ENCODE data around the gene SETDB1.

DNA sequence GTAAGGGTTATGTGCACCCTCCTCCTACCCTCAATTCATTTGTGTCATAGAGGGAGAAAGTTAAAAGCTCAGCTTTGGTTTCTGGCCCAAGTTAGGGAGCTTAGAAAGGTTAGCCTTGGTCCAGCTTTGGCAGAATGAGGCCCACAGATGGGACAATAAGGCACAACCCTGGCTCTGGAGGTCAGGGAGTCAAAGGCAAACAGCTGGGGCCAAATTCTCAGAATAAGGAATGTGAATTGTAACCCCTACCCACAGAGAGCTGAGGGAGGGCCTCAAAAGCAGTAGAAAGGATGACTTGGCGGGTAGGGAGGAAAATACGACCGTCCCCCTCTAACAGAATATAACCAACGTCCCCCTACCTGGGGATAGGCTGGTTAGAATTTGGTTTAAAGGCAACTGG lies 39.4 kb downstream of the SETDB1 start:
- TF ChIP-seq BRCA1 (IDR thresholded peaks at IDR 0.05; ENCODE audit: low read depth, low read length) (no peak), EZH2 (IDR thresholded peaks at IDR 0.05; ENCODE audit: low read depth, low read length, severe bottlenecking) (no peak), CEBPB (IDR thresholded peaks at IDR 0.05; ENCODE audit: low read depth, low read length) (no peak), EP300 (IDR thresholded peaks at IDR 0.05; ENCODE audit: borderline replicate concordance in 1 of 2, low read depth in 2 of 2, low read length in 2 of 2) (no peak), MAFK (IDR thresholded peaks at IDR 0.05; ENCODE audit: low read depth, low read length) (no peak), YY1 (IDR thresholded peaks at IDR 0.05; ENCODE audit: low read depth, low read length) (no peak), TCF12 (IDR thresholded peaks at IDR 0.05; ENCODE audit: low read depth, low read length) (no peak), SUZ12 (IDR thresholded peaks at IDR 0.05; ENCODE audit: low read length) (no peak), TAF1 (IDR thresholded peaks at IDR 0.05; ENCODE audit: low read depth, low read length) (no peak)
- TF ChIP-seq, protein P1, sequence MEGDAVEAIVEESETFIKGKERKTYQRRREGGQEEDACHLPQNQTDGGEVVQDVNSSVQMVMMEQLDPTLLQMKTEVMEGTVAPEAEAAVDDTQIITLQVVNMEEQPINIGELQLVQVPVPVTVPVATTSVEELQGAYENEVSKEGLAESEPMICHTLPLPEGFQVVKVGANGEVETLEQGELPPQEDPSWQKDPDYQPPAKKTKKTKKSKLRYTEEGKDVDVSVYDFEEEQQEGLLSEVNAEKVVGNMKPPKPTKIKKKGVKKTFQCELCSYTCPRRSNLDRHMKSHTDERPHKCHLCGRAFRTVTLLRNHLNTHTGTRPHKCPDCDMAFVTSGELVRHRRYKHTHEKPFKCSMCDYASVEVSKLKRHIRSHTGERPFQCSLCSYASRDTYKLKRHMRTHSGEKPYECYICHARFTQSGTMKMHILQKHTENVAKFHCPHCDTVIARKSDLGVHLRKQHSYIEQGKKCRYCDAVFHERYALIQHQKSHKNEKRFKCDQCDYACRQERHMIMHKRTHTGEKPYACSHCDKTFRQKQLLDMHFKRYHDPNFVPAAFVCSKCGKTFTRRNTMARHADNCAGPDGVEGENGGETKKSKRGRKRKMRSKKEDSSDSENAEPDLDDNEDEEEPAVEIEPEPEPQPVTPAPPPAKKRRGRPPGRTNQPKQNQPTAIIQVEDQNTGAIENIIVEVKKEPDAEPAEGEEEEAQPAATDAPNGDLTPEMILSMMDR (IDR thresholded peaks at IDR 0.05; ENCODE audit: control extremely low read depth in 1 of 3, insufficient read depth in 1 of 3, low read depth in 1 of 3, low read length in 3 of 3), result no peak

All from H1 (cell line).